Inflammatory macrophage treated with lipopolysaccharide for 1 hour (primary cell): ENCODE data around the gene SDHAF1.
"Not testable (repeated sequence)": the region's sequence is repeated elsewhere in the genome, so short reads cannot be mapped to it uniquely, and the experiment has no call there.

Experiments
- DNase-seq, 2 donors: peaks; one replicate each; pipeline ENCODE4 v3.0.0-alpha.2; 2020 to 2022

The SDHAF1 gene

GRCh38 chr19:36025541-36025940, 30.6 kb downstream of the SDHAF1 start:
- DNase-seq, result no peak

- DNase-seq, result no peak
These were observed 31.3 kb downstream of the SDHAF1 start for GRCh38 chr19:36026091-36026876.

- DNase-seq, result no peak
These were observed 32.7 kb downstream of the SDHAF1 start for GRCh38 chr19:36027696-36028095.

- no peak for DNase-seq
These were observed 33.5 kb downstream of the SDHAF1 start for GRCh38 chr19:36028313-36029041.

- DNase-seq, result peak; percentile 16 to 64
These were observed 35.5 kb downstream of the SDHAF1 start for GRCh38 chr19:36030264-36031148.

- no peak for DNase-seq
These were observed 36.3 kb downstream of the SDHAF1 start for GRCh38 chr19:36031308-36031707.

- no peak for DNase-seq
These were observed 37.5 kb downstream of the SDHAF1 start, which contains the start of gene CLIP3 for GRCh38 chr19:36032251-36033104. Gene CLIP3, minus strand, starts transcription at chr19:36032873. Its CDS starts 516 bp downstream, at chr19:36032357.

- no peak for DNase-seq
These were observed 45.5 kb downstream of the SDHAF1 start for GRCh38 chr19:36040495-36040894.

- not testable (repeated sequence) for DNase-seq
These were observed 46.1 kb downstream of the SDHAF1 start for GRCh38 chr19:36041092-36041491.

- DNase-seq, result peak; percentile 53 to 71
These were observed 46.8 kb downstream of the SDHAF1 start for GRCh38 chr19:36041831-36042230.

- DNase-seq, result no peak
These were observed 49.0 kb downstream of the SDHAF1 start for GRCh38 chr19:36043952-36044351.
